Ovary (tissue), 3 donors: Measurements from ENCODE around the gene OLIG1.

Source experiments
- CTCF ChIP-seq, 3 donors: fragments of 450-650 bp in 2 of 3; fragments of 200-600 bp in 1 of 3; IDR thresholded peaks; one replicate each; pipeline versions ENCODE4 v1.5.1 to v1.8.0; 2016 to 2022; ENCODE audit warnings: antibody characterized with exemption in 3 of 3, mild to moderate bottlenecking in 1 of 3
- EP300 ChIP-seq: sonication (generic); formaldehyde crosslinking; IDR thresholded peaks from one replicate; pipeline ENCODE4 v1.6.1; 2017; ENCODE audit warnings: antibody characterized with exemption
- POLR2A ChIP-seq: fragments of 450-650 bp; IDR thresholded peaks from one replicate; pipeline ENCODE4 v1.6.1; 2017; ENCODE audit warnings: antibody characterized with exemption, mild to moderate bottlenecking, moderate library complexity
- donor health status: DM: no; HTN: no; CAD: no.

GRCh38 chr21:33076600-33077329 is 6.8 kb downstream of the OLIG1 start:
- TF ChIP-seq POLR2A = no peak
- TF ChIP-seq CTCF (IDR thresholded peaks at IDR 0.05) = no peak
- TF ChIP-seq EP300 = no peak
